ENCODE results near the gene CACNG6.
"Not testable (repeated sequence)": the region's sequence is repeated elsewhere in the genome, so short reads cannot be mapped to it uniquely, and the experiment has no call there.

The CACNG6 gene

GRCh38 chr19:54009440-54009839, 18.0 kb downstream of the CACNG6 start:
- DNase-seq, result no peak

GRCh38 chr19:54010474-54010873, 19.0 kb downstream of the CACNG6 start:
- DNase-seq, result no peak

- DNase-seq, result no peak
Measured at GRCh38 chr19:54011507-54012211, 20.2 kb downstream of the CACNG6 start.

- DNase-seq, result no peak
Measured at GRCh38 chr19:54013866-54014265, 22.4 kb downstream of the CACNG6 start.

GRCh38 chr19:54014920-54015560, 23.6 kb downstream of the CACNG6 start:
- no peak for DNase-seq

GRCh38 chr19:54017261-54017660, 25.8 kb downstream of the CACNG6 start:
- DNase-seq, result no peak

- DNase-seq, result no peak
Measured at GRCh38 chr19:54021363-54021762, 29.9 kb downstream of the CACNG6 start.

- no peak for DNase-seq
Measured at GRCh38 chr19:54021932-54022331, 30.5 kb downstream of the CACNG6 start.

GRCh38 chr19:54023191-54023590, 31.8 kb downstream of the CACNG6 start:
- no peak for DNase-seq

- DNase-seq, result no peak
Measured at GRCh38 chr19:54024660-54025059, 33.2 kb downstream of the CACNG6 start.

GRCh38 chr19:54026656-54027055, 35.2 kb downstream of the CACNG6 start:
- DNase-seq, result no peak

GRCh38 chr19:54029301-54029700, 37.9 kb downstream of the CACNG6 start:
- DNase-seq, result no peak

- DNase-seq, result no peak
Measured at GRCh38 chr19:54029930-54030490, 38.6 kb downstream of the CACNG6 start.

- no peak for DNase-seq
Measured at GRCh38 chr19:54030895-54031586, 39.6 kb downstream of the CACNG6 start.

- DNase-seq, result no peak
Measured at GRCh38 chr19:54035215-54036178, 44.1 kb downstream of the CACNG6 start.

- not testable (repeated sequence) for DNase-seq
Measured at GRCh38 chr19:54036542-54036941, 45.1 kb downstream of the CACNG6 start.

GRCh38 chr19:54040003-54040402, 48.6 kb downstream of the CACNG6 start:
- no peak for DNase-seq

- DNase-seq, result no peak
Measured at GRCh38 chr19:54041969-54042606, 50.7 kb downstream of the CACNG6 start.

- DNase-seq, result no peak
Measured at GRCh38 chr19:54042989-54043388, 51.6 kb downstream of the CACNG6 start.

- DNase-seq, result no peak
Measured at GRCh38 chr19:54045771-54046170, 54.3 kb downstream of the CACNG6 start.

- DNase-seq, result no peak
Measured at GRCh38 chr19:54047616-54048015, 56.2 kb downstream of the CACNG6 start.
